GM15510 (cell line): ENCODE results near the gene SIGLEC5.
A peak's percentile ranks its signal among the peaks of the same experiment; 100 is the strongest.

ENCODE experiments used
- POLR2A ChIP-seq: IDR thresholded peaks from 3 replicates; pipeline ENCODE4 v1.6.1; 2011; ENCODE audit warnings: borderline replicate concordance; ENCODE audit not compliant: insufficient read length; ENCODE audit errors: extremely low read depth

The SIGLEC5 gene

DNA sequence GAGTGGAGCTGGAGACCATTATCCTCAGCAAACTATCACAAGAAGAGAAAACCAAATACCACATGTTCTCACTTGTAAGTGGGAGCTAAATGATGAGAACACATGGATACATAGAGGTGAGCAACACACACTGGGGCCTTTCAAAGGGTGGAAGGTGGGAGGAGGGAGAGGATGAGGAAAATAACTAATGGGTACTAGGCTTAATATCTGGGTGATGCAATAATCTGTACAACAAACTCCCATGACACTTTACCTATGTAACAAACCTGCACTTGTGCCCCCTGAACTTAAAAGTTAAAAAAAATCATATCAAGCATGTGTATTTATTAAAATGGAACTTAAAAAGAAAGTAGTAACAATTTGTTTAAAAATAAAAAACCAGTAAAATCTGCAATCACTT is 11.4 kb upstream of the SIGLEC5 start:
- TF ChIP-seq POLR2A: no peak

GRCh38 chr19:51640386-51640785 is 10.2 kb upstream of the SIGLEC5 start:
- TF ChIP-seq POLR2A: no peak

DNA sequence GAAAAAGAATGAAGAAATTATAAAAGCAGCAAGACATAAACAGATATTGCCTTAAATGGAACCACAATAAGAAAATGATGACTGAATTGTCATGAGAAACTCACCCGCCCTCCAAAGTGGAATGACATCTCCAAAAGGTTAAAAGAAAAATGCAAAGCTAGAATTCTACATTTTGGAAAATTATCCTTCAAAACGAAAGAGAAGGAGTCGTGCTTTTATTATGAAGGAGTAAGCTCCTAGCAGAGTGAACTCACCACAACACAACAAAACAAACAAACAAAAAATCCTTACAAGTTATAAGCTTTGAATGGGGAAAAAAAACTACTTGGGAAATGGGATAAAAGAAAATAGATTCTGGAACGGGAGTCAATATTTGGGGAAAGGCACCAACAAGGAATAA is 9.7 kb upstream of the SIGLEC5 start:
- no peak for TF ChIP-seq POLR2A

- TF ChIP-seq POLR2A: no peak
These were observed 7.3 kb upstream of the SIGLEC5 start for GRCh38 chr19:51637362-51637978.

DNA sequence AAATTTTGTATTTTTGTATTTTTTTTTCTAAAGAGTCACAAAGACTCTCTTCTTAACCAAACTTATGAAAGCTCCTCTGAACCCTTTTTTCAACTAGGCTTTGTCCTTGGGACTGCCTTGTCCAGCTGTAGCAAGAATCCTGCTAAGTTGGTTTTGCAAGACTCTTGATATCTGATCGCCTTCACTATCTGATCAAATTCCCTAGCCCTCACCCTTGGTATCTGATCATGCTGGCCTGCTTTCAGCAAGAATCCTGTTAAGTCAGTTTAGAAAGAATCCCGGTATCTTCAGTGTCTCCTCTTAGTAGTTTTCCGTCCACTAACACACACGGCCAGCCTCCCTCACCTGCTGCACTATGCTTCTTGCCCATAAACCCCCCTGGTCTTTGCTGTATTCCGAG is 1.9 kb upstream of the SIGLEC5 start:
- no peak for TF ChIP-seq POLR2A

- TF ChIP-seq POLR2A: no peak
These were observed 1.9 kb downstream of the SIGLEC5 start for GRCh38 chr19:51628153-51628939.

- no peak for TF ChIP-seq POLR2A
These were observed 2.6 kb downstream of the SIGLEC5 start for GRCh38 chr19:51627491-51628138.

GRCh38 chr19:51626675-51627074 is 3.5 kb downstream of the SIGLEC5 start:
- no peak for TF ChIP-seq POLR2A

- no peak for TF ChIP-seq POLR2A
These were observed 9.0 kb downstream of the SIGLEC5 start for GRCh38 chr19:51621178-51621577.

- TF ChIP-seq POLR2A: no peak
These were observed 14.2 kb downstream of the SIGLEC5 start for GRCh38 chr19:51615991-51616390.

DNA sequence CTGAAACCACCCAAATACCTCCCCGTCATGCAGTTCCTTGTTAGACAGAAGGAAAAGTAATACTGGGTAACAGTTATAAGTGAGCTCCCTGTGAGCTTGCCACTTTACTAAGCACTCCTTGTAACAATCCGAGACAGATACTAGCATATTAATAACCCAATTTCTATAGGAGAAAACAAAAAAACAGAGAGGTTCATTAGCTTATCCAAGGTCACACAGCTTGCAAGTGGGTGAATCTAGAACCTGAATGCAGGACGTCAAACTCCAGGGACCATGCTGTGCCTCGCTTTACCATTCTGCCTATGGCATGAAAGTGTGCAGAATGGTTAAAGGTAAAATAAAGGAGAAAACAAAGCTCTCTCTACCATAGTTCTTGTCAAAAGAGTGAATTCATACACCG is 15.4 kb downstream of the SIGLEC5 start:
- TF ChIP-seq POLR2A: no peak

- TF ChIP-seq POLR2A: no peak
These were observed 19.6 kb downstream of the SIGLEC5 start for GRCh38 chr19:51610576-51610975.

DNA sequence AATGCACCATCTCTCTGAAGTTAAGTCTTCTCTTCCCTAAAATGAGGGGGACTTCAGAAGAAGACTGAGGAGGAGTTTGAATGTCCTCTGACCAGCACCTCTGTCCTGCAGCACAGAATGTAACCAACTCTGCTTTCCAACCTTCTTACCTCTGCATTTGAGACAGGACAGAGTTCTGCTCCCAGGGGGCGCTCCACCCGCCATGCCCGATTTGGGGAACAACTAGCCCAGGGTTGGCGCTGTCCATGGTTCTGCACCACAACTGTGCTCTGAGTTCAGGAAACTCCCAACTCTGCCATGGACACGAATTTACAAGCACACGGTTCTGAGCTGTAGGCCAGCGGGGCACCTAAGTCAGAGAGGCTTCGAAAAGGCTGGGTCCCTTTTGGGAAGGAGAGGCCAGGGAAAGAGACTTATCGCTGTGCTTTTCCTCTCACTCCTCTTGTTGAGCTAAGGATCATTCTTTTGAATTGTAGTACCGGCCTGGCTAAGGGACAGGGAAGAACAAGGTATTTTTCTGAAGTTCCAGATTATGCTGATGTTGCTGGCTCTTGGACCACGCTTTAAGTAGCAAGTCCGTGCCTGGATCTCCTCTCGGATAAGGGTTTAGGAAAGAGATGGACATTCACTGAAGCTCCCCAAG is 22.2 kb downstream of the SIGLEC5 start:
- TF ChIP-seq POLR2A: no peak

DNA sequence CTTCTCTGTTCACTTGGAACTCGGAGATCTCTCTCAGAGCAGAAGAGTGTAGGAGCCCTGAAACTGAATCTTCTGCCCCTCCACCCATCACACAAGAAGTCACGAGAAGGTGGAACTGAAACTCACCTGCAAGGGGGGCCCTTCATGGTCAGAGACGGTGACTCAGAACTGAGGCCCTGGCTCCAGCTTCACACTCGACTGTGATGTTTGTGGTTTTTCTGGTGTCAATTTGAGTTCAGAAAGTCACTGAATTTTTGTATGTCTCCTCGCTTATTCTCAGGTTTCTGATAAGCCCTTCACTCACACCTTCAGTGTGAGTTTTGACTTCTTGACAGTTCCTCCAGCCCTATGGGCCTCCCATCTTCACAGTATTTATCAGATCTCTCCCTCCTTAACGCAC is 23.1 kb downstream of the SIGLEC5 start:
- TF ChIP-seq POLR2A: no peak

DNA sequence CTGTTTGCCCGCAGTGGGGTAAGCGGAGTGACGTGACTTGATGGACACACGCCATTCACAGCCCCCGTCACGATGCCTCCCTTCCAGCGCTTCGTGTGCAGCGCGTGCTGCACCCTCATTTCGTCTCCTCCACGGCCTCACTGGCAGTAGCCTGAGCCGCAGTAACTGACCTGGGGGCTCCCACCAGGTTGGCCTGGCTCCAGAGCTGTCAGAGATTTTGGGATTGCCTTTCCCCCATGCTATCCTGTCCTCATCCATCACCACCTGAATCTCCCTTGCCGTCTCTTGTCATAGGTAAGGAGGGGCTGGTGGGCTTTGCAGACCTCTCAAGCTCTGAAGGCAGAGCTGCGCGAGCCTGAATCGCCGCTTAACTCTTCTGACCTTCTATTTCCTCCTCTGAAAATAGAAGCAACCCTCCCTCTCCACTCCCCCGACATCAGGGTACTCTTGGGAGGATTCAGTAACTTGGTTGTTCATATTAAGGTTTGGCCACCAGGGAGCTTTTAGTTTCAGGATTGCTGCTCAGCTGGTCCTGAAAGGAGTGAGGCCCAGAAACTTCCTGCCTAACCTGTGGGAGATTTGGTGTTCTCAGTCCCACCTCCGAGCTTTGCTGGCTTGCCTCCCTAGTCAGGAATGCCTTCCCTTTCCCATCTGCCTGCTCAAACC is 27.9 kb downstream of the SIGLEC5 start:
- no peak for TF ChIP-seq POLR2A

- peak; percentile 10 for TF ChIP-seq POLR2A
These were observed 29.1 kb downstream of the SIGLEC5 start for GRCh38 chr19:51600940-51601580.
